HG02623 (cell line): Measurements from ENCODE around the gene CARMIL1.

Experiments used
- ATAC-seq: cut with Tn5 transposase; IDR thresholded peaks from one replicate; pipeline ENCODE4 v1.9.1; 2021; ENCODE audit warnings: moderate library complexity; ENCODE audit not compliant: unreplicated experiment

CARMIL1 gene

GRCh38 chr6:25465941-25466340, 186.8 kb downstream of the CARMIL1 start:
- ATAC-seq = no peak

- ATAC-seq = no peak
Observed at GRCh38 chr6:25468881-25469280, 189.7 kb downstream of the CARMIL1 start.

- ATAC-seq = no peak
Observed at GRCh38 chr6:25469797-25470388, 190.7 kb downstream of the CARMIL1 start.

GRCh38 chr6:25472306-25472705, 193.1 kb downstream of the CARMIL1 start:
- ATAC-seq = no peak

- ATAC-seq = no peak
Observed at GRCh38 chr6:25472906-25473305, 193.7 kb downstream of the CARMIL1 start.

GRCh38 chr6:25473447-25473846, 194.3 kb downstream of the CARMIL1 start:
- ATAC-seq = no peak

GRCh38 chr6:25476126-25476525, 197.0 kb downstream of the CARMIL1 start:
- no peak for ATAC-seq

- no peak for ATAC-seq
Observed at GRCh38 chr6:25477006-25477590, 197.9 kb downstream of the CARMIL1 start.

- no peak for ATAC-seq
Observed at GRCh38 chr6:25478973-25479372, 199.8 kb downstream of the CARMIL1 start.

GRCh38 chr6:25481267-25481666, 202.1 kb downstream of the CARMIL1 start:
- no peak for ATAC-seq

- ATAC-seq = no peak
Observed at GRCh38 chr6:25482996-25483395, 203.8 kb downstream of the CARMIL1 start.

- no peak for ATAC-seq
Observed at GRCh38 chr6:25483943-25484342, 204.8 kb downstream of the CARMIL1 start.

- no peak for ATAC-seq
Observed at GRCh38 chr6:25484900-25485299, 205.7 kb downstream of the CARMIL1 start.

- no peak for ATAC-seq
Observed at GRCh38 chr6:25485821-25486534, 206.8 kb downstream of the CARMIL1 start.

- ATAC-seq = no peak
Observed at GRCh38 chr6:25486550-25486949, 207.4 kb downstream of the CARMIL1 start.

GRCh38 chr6:25487012-25487411, 207.8 kb downstream of the CARMIL1 start:
- no peak for ATAC-seq

GRCh38 chr6:25488156-25488555, 209.0 kb downstream of the CARMIL1 start:
- ATAC-seq = no peak

GRCh38 chr6:25489399-25489798, 210.2 kb downstream of the CARMIL1 start:
- no peak for ATAC-seq

GRCh38 chr6:25490018-25490801, 211.0 kb downstream of the CARMIL1 start:
- no peak for ATAC-seq

GRCh38 chr6:25492951-25493350, 213.8 kb downstream of the CARMIL1 start:
- ATAC-seq = no peak

GRCh38 chr6:25494469-25494868, 215.3 kb downstream of the CARMIL1 start:
- no peak for ATAC-seq
